ENCODE data around the gene GSTA2. TPM values are rescaled to one million over a fixed set of nuclear protein-coding genes. Genes with fewer than 3 reads are reported as not detected.
"Not testable (repeated sequence)": the region's sequence is repeated elsewhere in the genome, so short reads cannot be mapped to it uniquely, and the experiment has no call there.

GSTA2 gene
- total and polyA plus RNA-seq, 2 donors from 2014 or later: 0.28 to 133 TPM

DNA sequence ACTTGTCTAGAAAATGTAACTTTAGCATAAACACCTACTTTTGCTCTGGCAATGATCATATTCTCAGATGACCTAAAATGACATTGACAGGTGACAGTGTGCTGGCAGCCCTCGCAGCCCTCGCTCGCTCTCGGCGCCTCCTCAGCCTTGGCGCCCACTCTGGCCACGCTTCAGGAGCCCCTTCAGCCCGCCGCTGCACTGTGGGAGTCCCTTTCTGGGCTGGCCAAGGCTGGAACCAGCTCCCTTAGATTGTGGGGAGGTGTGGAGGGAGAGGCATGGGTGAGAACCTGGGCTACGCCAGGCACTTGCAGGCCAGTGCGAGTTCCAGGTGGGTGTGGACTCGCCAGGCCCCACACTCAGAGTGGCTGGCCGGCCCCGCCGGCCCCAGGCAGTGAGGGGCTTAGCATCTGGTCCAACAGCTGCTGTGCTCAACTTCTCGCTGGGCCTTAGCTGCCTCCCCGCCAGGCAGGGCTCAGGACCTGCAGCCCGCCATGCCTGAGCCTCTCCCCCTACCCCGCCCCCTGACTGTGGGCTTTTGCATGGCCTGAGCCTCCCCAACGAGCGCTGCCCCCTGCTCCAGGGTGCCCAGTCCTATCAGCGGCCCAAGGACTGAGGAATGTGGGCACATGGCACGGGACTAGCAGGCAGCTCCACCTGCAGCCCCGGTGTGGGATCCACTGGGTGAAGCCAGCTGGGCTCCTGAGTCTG, 23.1 kb upstream of the GSTA2 start:
- peak overlapping the region in 1 of 2 donors; percentile 8 for H3K27ac ChIP-seq (ENCODE audit: low read depth in 2 of 2, low read length in 2 of 2)
- no peak overlapping the region for H3K4me3 ChIP-seq (ENCODE audit: low read length in 3 of 3)
- intact Hi-C loops (cut with DNase I): no loop called here
- no peaks in the 10 kb centered on the region for H3K4me1 ChIP-seq (ENCODE audit: control insufficient read depth in 2 of 3, insufficient read depth in 2 of 3, low read depth in 1 of 3, low read length in 3 of 3)
- H3K9ac ChIP-seq (ENCODE audit: low read length in 3 of 3): no peak overlapping the region
- FAIRE-seq: no peak
- TF ChIP-seq, protein P1, sequence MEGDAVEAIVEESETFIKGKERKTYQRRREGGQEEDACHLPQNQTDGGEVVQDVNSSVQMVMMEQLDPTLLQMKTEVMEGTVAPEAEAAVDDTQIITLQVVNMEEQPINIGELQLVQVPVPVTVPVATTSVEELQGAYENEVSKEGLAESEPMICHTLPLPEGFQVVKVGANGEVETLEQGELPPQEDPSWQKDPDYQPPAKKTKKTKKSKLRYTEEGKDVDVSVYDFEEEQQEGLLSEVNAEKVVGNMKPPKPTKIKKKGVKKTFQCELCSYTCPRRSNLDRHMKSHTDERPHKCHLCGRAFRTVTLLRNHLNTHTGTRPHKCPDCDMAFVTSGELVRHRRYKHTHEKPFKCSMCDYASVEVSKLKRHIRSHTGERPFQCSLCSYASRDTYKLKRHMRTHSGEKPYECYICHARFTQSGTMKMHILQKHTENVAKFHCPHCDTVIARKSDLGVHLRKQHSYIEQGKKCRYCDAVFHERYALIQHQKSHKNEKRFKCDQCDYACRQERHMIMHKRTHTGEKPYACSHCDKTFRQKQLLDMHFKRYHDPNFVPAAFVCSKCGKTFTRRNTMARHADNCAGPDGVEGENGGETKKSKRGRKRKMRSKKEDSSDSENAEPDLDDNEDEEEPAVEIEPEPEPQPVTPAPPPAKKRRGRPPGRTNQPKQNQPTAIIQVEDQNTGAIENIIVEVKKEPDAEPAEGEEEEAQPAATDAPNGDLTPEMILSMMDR (IDR thresholded peaks at IDR 0.05; ENCODE audit: borderline replicate concordance, extremely low read depth, insufficient read depth): no peak
- H3K27me3 ChIP-seq (ENCODE audit: control insufficient read depth, insufficient read depth, low read length): no peaks in the 10 kb centered on the region
- H3K9me3 ChIP-seq (ENCODE audit: control insufficient read depth in 2 of 3, insufficient read depth in 1 of 3, low read length in 3 of 3): no peaks in the 10 kb centered on the region
- DNase-seq: no peak
- H3K36me3 ChIP-seq (ENCODE audit: control insufficient read depth in 2 of 3, insufficient read depth in 3 of 3, low read length in 3 of 3): no peaks in the 10 kb centered on the region

DNA sequence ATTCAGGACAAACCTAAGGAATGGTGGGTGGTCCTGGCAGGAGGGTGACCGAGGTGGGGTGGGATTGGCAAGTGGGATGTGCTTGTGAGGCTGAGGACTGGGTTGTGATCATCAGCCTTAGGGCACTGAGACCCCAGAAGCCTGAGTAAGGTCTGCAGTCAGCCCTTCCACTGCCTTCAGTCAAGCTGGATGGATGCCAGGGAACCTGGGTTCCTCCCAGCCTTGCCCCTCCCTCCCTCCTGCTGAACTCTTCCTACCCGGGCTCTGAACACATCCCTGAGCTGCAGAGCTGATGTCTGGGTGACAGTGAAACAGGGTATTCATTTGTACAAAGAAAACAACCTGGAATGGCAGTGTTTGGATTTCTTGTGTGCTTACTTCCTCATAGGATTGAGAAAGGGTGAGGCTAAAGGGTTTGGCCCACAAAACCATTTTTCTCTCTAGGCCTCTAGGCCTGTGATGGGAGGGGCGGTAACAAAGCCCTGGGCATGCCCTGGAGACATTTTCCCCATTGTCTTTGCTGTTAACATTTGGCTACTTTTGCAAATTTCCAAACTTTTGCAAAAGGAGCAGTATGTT, 19.5 kb upstream of the GSTA2 start:
- H3K27ac ChIP-seq (ENCODE audit: low read depth in 2 of 2, low read length in 2 of 2); H3K9me3 ChIP-seq (ENCODE audit: control insufficient read depth in 2 of 3, insufficient read depth in 1 of 3, low read length in 3 of 3); H3K9ac ChIP-seq (ENCODE audit: low read length in 3 of 3); DNase-seq; H3K4me3 ChIP-seq (ENCODE audit: low read length in 3 of 3); H3K27me3 ChIP-seq (ENCODE audit: control insufficient read depth, insufficient read depth, low read length); H3K4me1 ChIP-seq (ENCODE audit: control insufficient read depth in 2 of 3, insufficient read depth in 2 of 3, low read depth in 1 of 3, low read length in 3 of 3); intact Hi-C loops (cut with DNase I); FAIRE-seq; H3K36me3 ChIP-seq (ENCODE audit: control insufficient read depth in 2 of 3, insufficient read depth in 3 of 3, low read length in 3 of 3): not testable (repeated sequence)

DNA sequence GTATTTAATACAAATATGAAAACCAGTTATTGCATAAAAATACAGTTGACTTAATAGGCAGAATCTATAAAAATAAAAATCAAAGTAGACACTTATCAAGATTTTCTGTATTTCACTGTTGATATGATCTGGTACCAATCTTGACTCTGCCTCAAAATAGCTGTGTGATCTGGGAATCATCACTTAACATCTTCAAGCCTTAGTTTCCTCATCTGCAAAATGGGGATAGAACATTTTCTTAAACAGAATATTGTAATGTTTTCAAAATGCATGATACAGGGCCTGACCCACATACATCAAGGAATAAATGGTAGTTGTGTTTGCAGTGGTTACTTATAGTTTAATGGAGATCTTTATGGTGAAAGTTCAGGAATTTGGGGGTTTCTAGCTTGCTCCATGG, 18.9 kb upstream of the GSTA2 start:
- H3K27me3 ChIP-seq (ENCODE audit: control insufficient read depth, insufficient read depth, low read length); FAIRE-seq; DNase-seq; H3K4me3 ChIP-seq (ENCODE audit: low read length in 3 of 3); H3K27ac ChIP-seq (ENCODE audit: low read depth in 2 of 2, low read length in 2 of 2); intact Hi-C loops (cut with DNase I); H3K9me3 ChIP-seq (ENCODE audit: control insufficient read depth in 2 of 3, insufficient read depth in 1 of 3, low read length in 3 of 3); H3K36me3 ChIP-seq (ENCODE audit: control insufficient read depth in 2 of 3, insufficient read depth in 3 of 3, low read length in 3 of 3); H3K4me1 ChIP-seq (ENCODE audit: control insufficient read depth in 2 of 3, insufficient read depth in 2 of 3, low read depth in 1 of 3, low read length in 3 of 3); H3K9ac ChIP-seq (ENCODE audit: low read length in 3 of 3): not testable (repeated sequence)

DNA sequence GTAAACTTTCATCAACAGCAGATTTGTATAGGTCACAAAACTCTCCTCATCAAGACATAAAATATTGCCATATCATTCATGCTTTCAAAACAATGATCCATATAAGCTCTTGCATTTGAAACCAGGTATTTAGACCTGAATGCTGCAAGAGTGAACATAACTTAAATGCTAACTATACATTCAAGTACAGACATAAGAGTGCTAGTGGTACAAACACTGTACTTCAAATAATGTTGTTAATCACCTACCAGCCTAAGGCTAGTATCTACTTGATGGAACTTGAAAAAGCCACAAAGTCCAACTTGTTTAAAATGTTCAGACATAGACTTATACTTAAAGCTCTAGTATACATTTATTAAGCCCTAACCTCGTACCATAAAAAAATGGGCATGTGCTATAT, 16.0 kb upstream of the GSTA2 start:
- TF ChIP-seq, protein P1 (IDR thresholded peaks at IDR 0.05; ENCODE audit: borderline replicate concordance, extremely low read depth, insufficient read depth): no peak
- Histone ChIP-seq H3K9me3 (ENCODE audit: control insufficient read depth in 2 of 3, insufficient read depth in 1 of 3, low read length in 3 of 3) (no peaks in the 10 kb centered on the region), H3K4me3 (ENCODE audit: low read length in 3 of 3) (no peak overlapping the region), H3K27me3 (ENCODE audit: control insufficient read depth, insufficient read depth, low read length) (no peaks in the 10 kb centered on the region), H3K36me3 (ENCODE audit: control insufficient read depth in 2 of 3, insufficient read depth in 3 of 3, low read length in 3 of 3) (no peaks in the 10 kb centered on the region), H3K27ac (ENCODE audit: low read depth in 2 of 2, low read length in 2 of 2) (no peak overlapping the region), H3K9ac (ENCODE audit: low read length in 3 of 3) (no peak overlapping the region), H3K4me1 (ENCODE audit: control insufficient read depth in 2 of 3, insufficient read depth in 2 of 3, low read depth in 1 of 3, low read length in 3 of 3) (no peaks in the 10 kb centered on the region)
- intact Hi-C loops (cut with DNase I): no loop called here
- no peak for FAIRE-seq
- no peak for DNase-seq

DNA sequence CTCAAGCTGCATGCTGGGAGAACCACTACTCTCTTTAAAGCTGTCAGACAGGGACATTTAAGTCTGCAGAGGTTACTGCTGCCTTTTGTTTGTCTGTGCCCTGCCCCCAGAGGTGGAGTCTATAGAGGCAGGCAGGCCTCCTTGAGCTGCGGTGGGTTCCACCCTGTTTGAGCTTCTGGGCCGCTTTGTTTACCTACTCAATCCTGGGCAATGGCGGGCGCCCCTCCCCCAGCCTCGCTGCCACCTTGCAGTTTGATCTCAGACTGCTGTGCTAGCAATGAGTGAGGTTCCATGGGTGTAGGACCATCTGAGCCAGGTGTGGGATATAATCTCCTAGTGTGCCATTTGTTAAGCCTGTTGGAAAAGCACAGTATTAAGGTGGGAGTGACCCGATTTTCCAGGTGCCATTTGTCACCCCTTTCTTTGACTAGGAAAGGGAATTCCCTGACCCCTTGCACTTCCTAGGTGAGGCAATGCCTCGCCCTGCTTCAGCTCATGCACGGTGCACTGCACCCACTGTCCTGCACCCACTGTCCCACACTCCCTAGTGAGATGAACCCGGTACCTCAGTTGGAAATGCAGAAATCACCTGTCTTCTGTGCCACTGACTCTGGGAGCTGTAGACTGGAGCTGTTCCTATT, 13.6 kb upstream of the GSTA2 start:
- FAIRE-seq; H3K9ac ChIP-seq (ENCODE audit: low read length in 3 of 3); H3K27ac ChIP-seq (ENCODE audit: low read depth in 2 of 2, low read length in 2 of 2); DNase-seq; intact Hi-C loops (cut with DNase I); H3K4me3 ChIP-seq (ENCODE audit: low read length in 3 of 3); H3K36me3 ChIP-seq (ENCODE audit: control insufficient read depth in 2 of 3, insufficient read depth in 3 of 3, low read length in 3 of 3); H3K9me3 ChIP-seq (ENCODE audit: control insufficient read depth in 2 of 3, insufficient read depth in 1 of 3, low read length in 3 of 3); H3K27me3 ChIP-seq (ENCODE audit: control insufficient read depth, insufficient read depth, low read length); H3K4me1 ChIP-seq (ENCODE audit: control insufficient read depth in 2 of 3, insufficient read depth in 2 of 3, low read depth in 1 of 3, low read length in 3 of 3): not testable (repeated sequence)

DNA sequence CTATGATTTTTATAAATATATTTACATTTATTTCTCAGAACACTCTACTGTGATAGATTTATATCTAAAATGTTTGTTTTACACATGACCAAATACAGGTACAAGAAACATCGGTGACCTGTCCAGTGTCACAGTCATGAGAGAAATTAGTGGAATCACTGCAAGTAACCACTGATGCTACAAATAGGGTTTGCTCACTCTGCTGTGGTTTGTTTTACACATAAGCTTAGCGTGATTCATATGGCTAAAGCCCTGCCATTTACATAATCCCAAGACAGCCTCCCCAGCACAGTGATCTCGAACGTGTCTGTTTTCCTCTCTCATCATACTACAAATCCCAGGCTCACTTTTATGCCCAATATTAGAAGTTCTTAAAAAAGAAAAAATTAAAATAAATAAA, 6.1 kb upstream of the GSTA2 start:
- H3K36me3 ChIP-seq (ENCODE audit: control insufficient read depth in 2 of 3, insufficient read depth in 3 of 3, low read length in 3 of 3); DNase-seq; H3K27ac ChIP-seq (ENCODE audit: low read depth in 2 of 2, low read length in 2 of 2); H3K27me3 ChIP-seq (ENCODE audit: control insufficient read depth, insufficient read depth, low read length); H3K4me3 ChIP-seq (ENCODE audit: low read length in 3 of 3); FAIRE-seq; intact Hi-C loops (cut with DNase I); H3K9me3 ChIP-seq (ENCODE audit: control insufficient read depth in 2 of 3, insufficient read depth in 1 of 3, low read length in 3 of 3); H3K4me1 ChIP-seq (ENCODE audit: control insufficient read depth in 2 of 3, insufficient read depth in 2 of 3, low read depth in 1 of 3, low read length in 3 of 3); H3K9ac ChIP-seq (ENCODE audit: low read length in 3 of 3): not testable (repeated sequence)
